Motor neuron (in vitro differentiated cells): ENCODE measurements around the gene CADM1. TPM values are rescaled to one million over a fixed set of nuclear protein-coding genes. Genes with fewer than 3 reads are reported as not detected.

Source experiments
- ATAC-seq, 8 experiments: fragments of 200-7000 bp; cut with Tn5 transposase; replicated peaks in 6 of 8; 2 replicates each; pipeline ENCODE4 v1.8.0; 2021; ENCODE audit warnings: mild to moderate bottlenecking in 8 of 8, moderate library complexity in 8 of 8
- H3K27ac ChIP-seq, 2 donors: fragments of 250-450 bp; sonication (Bioruptor Pico); 2 replicates each; pipeline ENCODE4 v1.9.0; 2021; ENCODE audit warnings: antibody characterized with exemption in 2 of 2, mild to moderate bottlenecking in 2 of 2, moderate library complexity in 1 of 2
- H3K4me1 ChIP-seq, 2 donors: fragments of 250-450 bp; sonication (Bioruptor Pico); replicated peaks in 1 of 2; 2 replicates each; pipeline ENCODE4 v1.6.1; 2021; ENCODE audit warnings: antibody characterized with exemption in 2 of 2, mild to moderate bottlenecking in 2 of 2, moderate library complexity in 1 of 2
- H3K4me3 ChIP-seq, 5 donors: fragments of 250-450 bp; sonication (Bioruptor Pico); 2 replicates each; pipeline ENCODE4 v1.9.0; 2021; ENCODE audit warnings: antibody characterized with exemption in 5 of 5, mild to moderate bottlenecking in 5 of 5, moderate library complexity in 4 of 5
- WGBS, 10 experiments: fragments of 450-650 bp; shearing (Covaris generic); methylation state at CpG; one replicate each; pipeline ENCODE4 v1.0.0; 2022; 5-methylcytosine and 5-hydroxymethylcytosine counted together
- in situ Hi-C, 9 experiments: fragments of 400-800 bp; cut with MboI; loops; one replicate each; pipeline ENCODE4 v1.15.0; 2021; ENCODE audit warnings: low sequenced_read_pairs in 9 of 9, low pct_unique_long_range_greater_than_20kb in 2 of 9; ENCODE audit not compliant: unreplicated experiment in 9 of 9
- total RNA-seq, 8 experiments: library from RNA; unstranded; fragments of 300-600 nt; gene quantifications; 2 replicates each; pipeline versions ENCODE4 v1.2.3 to v1.2.4, GENCODE V29; 2022

Gene CADM1
- total RNA-seq, 8 experiments from 2014 or later = 0.71 to 129 (median 106) TPM

- no peak overlapping the region for H3K27ac ChIP-seq
- no peak overlapping the region for H3K4me3 ChIP-seq
- WGBS, 10 experiments = 14 to 100% (median 95%) methylated on average over 1 to 2 of the region's 2 CpGs; no CpG with 5 or more reads in 6 of the 10 experiments
- peaks cover 0 to 6% of the 10 kb centered on the region in 2 donors for H3K4me1 ChIP-seq
- ATAC-seq = no peak
- in situ Hi-C loops = no loop called here
Observed at GRCh38 chr11:115447273-115447864, 56.8 kb downstream of the CADM1 start.

DNA sequence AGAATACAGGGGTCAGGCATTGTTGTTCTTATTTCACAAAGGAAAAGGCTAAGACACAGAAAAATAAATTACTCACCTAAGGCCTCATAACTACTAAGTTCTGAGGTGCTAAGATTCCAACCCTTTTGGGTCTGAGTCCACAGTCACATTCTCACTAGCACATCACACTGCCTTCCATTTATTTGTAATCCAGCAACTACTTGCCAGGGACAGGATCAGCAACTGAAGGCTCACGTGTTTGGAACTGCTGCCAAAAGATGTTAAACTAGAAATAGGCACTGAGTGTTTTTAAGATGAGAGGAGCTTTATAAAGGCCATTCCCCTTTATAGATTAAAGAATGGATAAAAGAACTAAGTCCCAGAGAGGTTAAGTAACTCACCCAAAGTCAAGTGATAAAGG lies 58.0 kb downstream of the CADM1 start:
- WGBS, 10 experiments = 0 to 100% (median 25%) methylated on average over 1 of the region's 1 CpG; no CpG with 5 or more reads in 3 of the 10 experiments
- in situ Hi-C loops = no loop called here
- no peak for ATAC-seq

GRCh38 chr11:115444542-115444941 lies 59.7 kb downstream of the CADM1 start:
- in situ Hi-C loops = no loop called here
- Histone ChIP-seq H3K27ac (no peak overlapping the region), H3K4me1 (peaks cover 6 to 18% of the 10 kb centered on the region in 2 donors), H3K4me3 (no peak overlapping the region)
- 14 to 94% (median 84%) methylated on average over 3 to 5 of the region's 5 CpGs for WGBS, 10 experiments
- no peak for ATAC-seq

More for the DNA sequence above, 58.0 kb downstream of the CADM1 start:
- peaks cover 0 to 8% of the 10 kb centered on the region in 2 donors for H3K4me1 ChIP-seq
- no peak overlapping the region for H3K27ac ChIP-seq
- H3K4me3 ChIP-seq = no peak overlapping the region

GRCh38 chr11:115439969-115440540 lies 64.2 kb downstream of the CADM1 start:
- Histone ChIP-seq H3K27ac (no peak overlapping the region), H3K4me1 (peaks cover 27 to 41% of the 10 kb centered on the region in 2 donors), H3K4me3 (no peak overlapping the region)
- 5 to 92% (median 67%) methylated on average over 1 to 5 of the region's 5 CpGs for WGBS, 10 experiments
- ATAC-seq = peak in 4 of 8 experiments; percentile 25 to 62 (median 59)
- in situ Hi-C loops = no loop called here

- peaks cover 27 to 41% of the 10 kb centered on the region in 2 donors for H3K4me1 ChIP-seq
- in situ Hi-C loops = no loop called here
- 10 to 65% (median 23%) methylated on average over 1 to 3 of the region's 3 CpGs; no CpG with 5 or more reads in 2 of the 10 experiments for WGBS, 10 experiments
- peak in 7 of 8 experiments; percentile 76 to 96 (median 91) for ATAC-seq
- no peak overlapping the region for H3K4me3 ChIP-seq
- H3K27ac ChIP-seq = no peak overlapping the region
Observed at GRCh38 chr11:115439385-115439784, 64.8 kb downstream of the CADM1 start.

- in situ Hi-C loops = no loop called here
- peak overlapping the region in 1 of 2 donors; percentile 26 for H3K27ac ChIP-seq
- no peak overlapping the region for H3K4me3 ChIP-seq
- 25 to 87% (median 67%) methylated on average over 1 to 7 of the region's 7 CpGs for WGBS, 10 experiments
- H3K4me1 ChIP-seq = peaks cover 27 to 41% of the 10 kb centered on the region in 2 donors
- ATAC-seq = peak in 4 of 8 experiments; percentile 22 to 59 (median 39)
Observed at GRCh38 chr11:115437902-115438575, 66.2 kb downstream of the CADM1 start.

- 50 to 100% (median 95%) methylated on average over 1 of the region's 1 CpG; no CpG with 5 or more reads in 4 of the 10 experiments for WGBS, 10 experiments
- ATAC-seq = no peak
- in situ Hi-C loops = no loop called here
Observed at GRCh38 chr11:115430345-115430744, 73.9 kb downstream of the CADM1 start.

GRCh38 chr11:115428306-115428705 lies 75.9 kb downstream of the CADM1 start:
- in situ Hi-C loops = no loop called here
- no peak overlapping the region for H3K4me3 ChIP-seq
- H3K27ac ChIP-seq = no peak overlapping the region
- no peak for ATAC-seq
- peaks cover 5 to 15% of the 10 kb centered on the region in 2 donors for H3K4me1 ChIP-seq

More at GRCh38 chr11:115430345-115430744, 73.9 kb downstream of the CADM1 start:
- Histone ChIP-seq H3K27ac (no peak overlapping the region), H3K4me3 (no peak overlapping the region), H3K4me1 (peaks cover 0 to 5% of the 10 kb centered on the region in 2 donors)

DNA sequence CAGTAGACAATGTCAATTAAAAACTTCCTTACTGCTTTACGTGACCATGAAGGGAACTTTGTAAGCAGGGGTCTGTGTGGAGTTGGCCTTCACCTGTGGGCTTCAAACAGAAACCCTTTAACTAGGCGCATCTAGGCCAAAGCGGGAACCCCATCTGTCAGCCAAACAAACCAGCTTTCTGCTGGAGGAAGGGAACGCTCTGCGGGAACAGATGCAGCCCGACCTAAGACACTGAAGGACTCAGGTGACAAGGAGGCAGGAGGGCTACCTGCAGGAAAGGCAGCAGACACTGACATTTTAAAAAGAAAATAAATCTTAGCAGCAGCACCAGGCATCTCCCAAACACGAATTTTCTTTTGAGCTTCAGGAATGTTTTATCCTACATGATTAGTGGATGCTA lies 78.4 kb downstream of the CADM1 start:
- peaks cover 5 to 15% of the 10 kb centered on the region in 2 donors for H3K4me1 ChIP-seq
- in situ Hi-C loops = no loop called here
- H3K4me3 ChIP-seq = no peak overlapping the region
- ATAC-seq = no peak
- H3K27ac ChIP-seq = no peak overlapping the region
- WGBS, 10 experiments = 0 to 94% (median 71%) methylated on average over 1 to 6 of the region's 7 CpGs; no CpG with 5 or more reads in 1 of the 10 experiments

GRCh38 chr11:115425250-115425649 lies 79.0 kb downstream of the CADM1 start:
- in situ Hi-C loops = no loop called here
- 40 to 100% (median 71%) methylated on average over 1 to 5 of the region's 5 CpGs; no CpG with 5 or more reads in 3 of the 10 experiments for WGBS, 10 experiments
- ATAC-seq = no peak
- Histone ChIP-seq H3K4me1 (peaks cover 5 to 13% of the 10 kb centered on the region in 2 donors), H3K4me3 (no peak overlapping the region), H3K27ac (no peak overlapping the region)

GRCh38 chr11:115423728-115424459 lies 80.3 kb downstream of the CADM1 start:
- peak in 1 of 8 experiments; percentile 18 for ATAC-seq
- WGBS, 10 experiments = 0 to 100% (median 66%) methylated on average over 1 to 7 of the region's 7 CpGs; no CpG with 5 or more reads in 1 of the 10 experiments

DNA sequence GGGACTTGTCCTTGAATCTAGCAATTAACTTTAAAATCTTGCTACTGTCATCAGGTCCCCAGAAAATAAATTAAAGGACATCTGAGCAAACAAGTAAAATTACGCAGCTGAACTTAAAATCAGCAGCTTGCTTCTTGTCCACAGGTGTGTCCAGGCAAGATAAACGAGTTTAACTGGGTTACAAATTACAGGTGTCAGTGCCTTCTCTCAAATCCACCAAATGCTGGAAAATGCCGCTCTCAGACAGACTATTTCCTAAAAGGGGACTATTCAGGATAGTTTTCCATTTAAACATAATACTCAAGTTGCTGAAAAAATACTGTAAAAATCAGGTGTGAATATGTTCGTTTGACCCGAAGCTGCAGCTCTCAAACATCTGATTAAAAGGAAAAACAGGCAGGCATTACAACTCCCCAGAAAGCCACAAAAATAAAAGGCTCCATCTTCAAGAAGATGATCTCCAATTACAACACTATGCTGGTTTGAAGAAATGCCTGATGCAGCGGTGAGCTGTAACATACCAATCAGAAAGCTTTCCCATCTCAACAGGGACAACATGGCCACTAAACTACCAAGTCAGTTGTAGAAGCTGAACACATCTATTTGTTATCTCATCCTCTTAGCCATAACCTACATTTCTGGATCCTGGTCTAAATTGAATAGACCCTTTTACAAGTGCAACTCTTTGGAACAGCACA lies 82.1 kb downstream of the CADM1 start:
- in situ Hi-C loops = no loop called here

More at GRCh38 chr11:115423728-115424459, 80.3 kb downstream of the CADM1 start:
- H3K27ac ChIP-seq = no peak overlapping the region
- in situ Hi-C loops = no loop called here
- H3K4me3 ChIP-seq = no peak overlapping the region
- H3K4me1 ChIP-seq = peaks cover 5 to 12% of the 10 kb centered on the region in 2 donors

More for the DNA sequence above, 82.1 kb downstream of the CADM1 start:
- peaks cover 5 to 10% of the 10 kb centered on the region in 2 donors for H3K4me1 ChIP-seq
- no peak for ATAC-seq
- no peak overlapping the region for H3K4me3 ChIP-seq
- H3K27ac ChIP-seq = no peak overlapping the region
- 9 to 100% (median 78%) methylated on average over 1 to 6 of the region's 6 CpGs for WGBS, 10 experiments
